ENCODE results near the gene RTN3. TPM values are rescaled to one million over a fixed set of nuclear protein-coding genes. Genes with fewer than 3 reads are reported as not detected.

The RTN3 gene
- total and polyA plus RNA-seq, 2 donors (not counting 1 experiment from before 2014, with no cell fraction given), result 10.1 to 24.9 TPM

GRCh38 chr11:63769042-63769713 is 87.9 kb downstream of the RTN3 start:
- WGBS (ENCODE audit: insufficient coverage), result under 1% methylated on average over 82 of the region's 82 CpGs
- Mint-ChIP-seq H3K9me3 (ENCODE audit: insufficient read depth) (no peaks in the 10 kb centered on the region), H3K27me3 (peaks cover 10% of the 10 kb centered on the region), H3K4me1 (peaks cover 13% of the 10 kb centered on the region), H3K27ac (no peak overlapping the region), H3K4me3 (peak overlapping the region; percentile 50)
- peak overlapping the region in 4 of 5 experiments; percentile 26 to 81 (median 60) for H3K4me3 ChIP-seq (ENCODE audit: control extremely low read depth in 1 of 5, extremely low read depth in 1 of 5, insufficient read depth in 1 of 5, low read depth in 2 of 5, low read length in 4 of 5)
- peak overlapping the region; percentile 98 for H3K4me2 ChIP-seq (replicated peaks; ENCODE audit: low read depth, low read length, poor library complexity, severe bottlenecking)
- H3K9ac ChIP-seq (ENCODE audit: low read length), result peak overlapping the region; percentile 65
- POLR2A ChIA-PET, result interaction anchor here (0.6 kb wide), 3 partner anchors 41 to 429 kb away, joined by 3 read pairs; partner anchors contain the start of gene OTUB1
- H3K27ac ChIP-seq (ENCODE audit: low read length in 2 of 2), result no peak overlapping the region
- TF ChIP-seq EZH2 (IDR thresholded peaks at IDR 0.05; ENCODE audit: borderline replicate concordance, insufficient read depth, low read depth, low read length, poor library complexity, severe bottlenecking) (no peak), CTCF (IDR thresholded peaks at IDR 0.05) (no peak)
- peak; percentile 58 for ATAC-seq (ENCODE audit: low read depth)
- H2AFZ ChIP-seq (ENCODE audit: insufficient read depth, low read depth, low read length, poor library complexity, severe bottlenecking), result peak overlapping the region; percentile 77
- peaks cover 0 to 17% (median 2%) of the 10 kb centered on the region in 4 experiments for H3K27me3 ChIP-seq (replicated peaks in 1 of 4; ENCODE audit: control extremely low read depth in 1 of 4, control insufficient read depth in 3 of 4, insufficient read depth in 4 of 4, low read length in 3 of 4)
- peak; percentile 62 for DNase-seq
- H3K79me2 ChIP-seq (ENCODE audit: control insufficient read depth, insufficient read depth, low read length), result peaks cover 12% of the 10 kb centered on the region
- no peaks in the 10 kb centered on the region for H3K9me3 ChIP-seq (ENCODE audit: control extremely low read depth in 1 of 3, control insufficient read depth in 2 of 3, insufficient read depth in 1 of 3, low read length in 2 of 3)
- peaks cover 18% of the 10 kb centered on the region for H4K20me1 ChIP-seq (ENCODE audit: control insufficient read depth, insufficient read depth, low read length, poor library complexity, severe bottlenecking)
- H3K4me1 ChIP-seq (ENCODE audit: control insufficient read depth in 2 of 2, insufficient read depth in 2 of 2, low read length in 2 of 2), result peaks cover 14 to 21% of the 10 kb centered on the region in 2 donors
- peaks cover 0 to 2% of the 10 kb centered on the region in 2 experiments for H3K36me3 ChIP-seq (replicated peaks in 1 of 2; ENCODE audit: control extremely low read depth in 1 of 2, control insufficient read depth in 1 of 2, extremely low read depth in 1 of 2, insufficient read depth in 2 of 2, low read length in 1 of 2)
- CTCF ChIA-PET, result interaction anchor here (0.5 to 3.5 kb wide), 12 partner anchors 38 to 381 kb away, joined by 3 to 29 read pairs (median 4); partner anchors contain the start of genes ATL3 and MARK2
- intact Hi-C loops (cut with micrococcal nuclease), result loop anchor here (1.0 to 2.0 kb wide), 4 partner anchors 44 to 218 kb away; partner anchors contain the start of genes NAA40, OTUB1 and SPINDOC

Data from B cell (primary cell).